ENCODE data around the gene ERAL1.

The ERAL1 gene

GRCh38 chr17:28812091-28812747 lies 42.6 kb upstream of the ERAL1 start:
- H3K27ac ChIP-seq (ENCODE audit: poor library complexity, severe bottlenecking): peak overlapping the region; percentile 100
- peaks cover 4% of the 10 kb centered on the region for H3K36me3 ChIP-seq (ENCODE audit: low read depth)
- peaks cover 36% of the 10 kb centered on the region for H3K4me1 ChIP-seq (ENCODE audit: insufficient read depth, poor library complexity, severe bottlenecking)
- DNase-seq (ENCODE audit: low spot score) (peak; percentile 98), ATAC-seq (ENCODE audit: low read depth) (peak; percentile 95)
- H3K9me3 ChIP-seq (ENCODE audit: severe bottlenecking): no peaks in the 10 kb centered on the region
- peak overlapping the region; percentile 84 for H3K4me3 ChIP-seq (ENCODE audit: severe bottlenecking)
- no peaks in the 10 kb centered on the region for H3K27me3 ChIP-seq (ENCODE audit: insufficient read depth, poor library complexity, severe bottlenecking)
- TF ChIP-seq, protein P1, sequence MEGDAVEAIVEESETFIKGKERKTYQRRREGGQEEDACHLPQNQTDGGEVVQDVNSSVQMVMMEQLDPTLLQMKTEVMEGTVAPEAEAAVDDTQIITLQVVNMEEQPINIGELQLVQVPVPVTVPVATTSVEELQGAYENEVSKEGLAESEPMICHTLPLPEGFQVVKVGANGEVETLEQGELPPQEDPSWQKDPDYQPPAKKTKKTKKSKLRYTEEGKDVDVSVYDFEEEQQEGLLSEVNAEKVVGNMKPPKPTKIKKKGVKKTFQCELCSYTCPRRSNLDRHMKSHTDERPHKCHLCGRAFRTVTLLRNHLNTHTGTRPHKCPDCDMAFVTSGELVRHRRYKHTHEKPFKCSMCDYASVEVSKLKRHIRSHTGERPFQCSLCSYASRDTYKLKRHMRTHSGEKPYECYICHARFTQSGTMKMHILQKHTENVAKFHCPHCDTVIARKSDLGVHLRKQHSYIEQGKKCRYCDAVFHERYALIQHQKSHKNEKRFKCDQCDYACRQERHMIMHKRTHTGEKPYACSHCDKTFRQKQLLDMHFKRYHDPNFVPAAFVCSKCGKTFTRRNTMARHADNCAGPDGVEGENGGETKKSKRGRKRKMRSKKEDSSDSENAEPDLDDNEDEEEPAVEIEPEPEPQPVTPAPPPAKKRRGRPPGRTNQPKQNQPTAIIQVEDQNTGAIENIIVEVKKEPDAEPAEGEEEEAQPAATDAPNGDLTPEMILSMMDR (IDR thresholded peaks at IDR 0.05; ENCODE audit: poor library complexity, severe bottlenecking): no peak

DNA sequence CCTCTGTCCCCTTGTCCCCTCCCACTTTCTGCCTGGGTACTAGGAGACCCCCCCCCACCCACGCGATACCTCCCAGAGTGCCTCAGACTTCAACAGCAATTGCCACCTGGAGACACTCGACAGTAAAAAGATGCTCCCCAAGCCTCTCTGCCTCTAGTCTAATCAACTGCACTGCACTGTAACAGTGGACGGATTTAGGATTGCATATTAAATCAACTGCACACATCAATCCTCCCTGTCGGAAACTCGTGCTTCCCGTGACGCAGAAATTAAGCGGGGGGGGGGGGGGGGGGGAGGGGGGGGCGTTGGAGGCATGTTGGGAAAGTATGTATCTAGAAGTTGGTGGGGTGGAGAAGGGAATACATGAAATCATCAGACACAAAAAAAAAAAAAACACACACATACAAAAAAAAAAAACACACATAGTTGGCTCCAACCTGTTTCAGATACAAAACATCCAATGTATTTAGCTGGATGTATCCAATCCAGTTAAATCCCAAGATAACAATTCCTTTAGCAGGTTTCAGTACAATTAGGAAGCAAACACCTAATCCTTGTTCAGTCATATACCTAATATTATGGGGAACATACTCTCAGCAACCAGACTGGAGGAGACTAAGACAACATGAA lies 42.0 kb upstream of the ERAL1 start:
- Histone ChIP-seq H3K27ac (ENCODE audit: poor library complexity, severe bottlenecking) (peak overlapping the region; percentile 100), H3K9me3 (ENCODE audit: severe bottlenecking) (no peaks in the 10 kb centered on the region), H3K27me3 (ENCODE audit: insufficient read depth, poor library complexity, severe bottlenecking) (no peaks in the 10 kb centered on the region), H3K4me3 (ENCODE audit: severe bottlenecking) (peak overlapping the region; percentile 84), H3K36me3 (ENCODE audit: low read depth) (no peaks in the 10 kb centered on the region), H3K4me1 (ENCODE audit: insufficient read depth, poor library complexity, severe bottlenecking) (peaks cover 29% of the 10 kb centered on the region)
- DNase-seq (ENCODE audit: low spot score) (no peak), ATAC-seq (ENCODE audit: low read depth) (peak; percentile 19)
- TF ChIP-seq, protein P1 (IDR thresholded peaks at IDR 0.05; ENCODE audit: poor library complexity, severe bottlenecking): no peak

GRCh38 chr17:28816540-28816939 lies 38.3 kb upstream of the ERAL1 start:
- no peak for DNase-seq (ENCODE audit: low spot score)
- ATAC-seq (ENCODE audit: low read depth): no peak

GRCh38 chr17:28818819-28819221 lies 36.0 kb upstream of the ERAL1 start:
- Histone ChIP-seq H3K27ac (ENCODE audit: poor library complexity, severe bottlenecking) (no peak overlapping the region), H3K4me1 (ENCODE audit: insufficient read depth, poor library complexity, severe bottlenecking) (peaks cover 4% of the 10 kb centered on the region), H3K9me3 (ENCODE audit: severe bottlenecking) (no peaks in the 10 kb centered on the region), H3K36me3 (ENCODE audit: low read depth) (no peaks in the 10 kb centered on the region; the same call in 1 of the 2 replicates), H3K27me3 (ENCODE audit: insufficient read depth, poor library complexity, severe bottlenecking) (no peaks in the 10 kb centered on the region), H3K4me3 (ENCODE audit: severe bottlenecking) (no peak overlapping the region)
- no peak for ATAC-seq (ENCODE audit: low read depth)
- TF ChIP-seq, protein P1 (IDR thresholded peaks at IDR 0.05; ENCODE audit: poor library complexity, severe bottlenecking): no peak
- no peak for DNase-seq (ENCODE audit: low spot score)

More at GRCh38 chr17:28816540-28816939, 38.3 kb upstream of the ERAL1 start:
- no peaks in the 10 kb centered on the region for H3K27me3 ChIP-seq (ENCODE audit: insufficient read depth, poor library complexity, severe bottlenecking)
- H3K4me1 ChIP-seq (ENCODE audit: insufficient read depth, poor library complexity, severe bottlenecking): peaks cover 4% of the 10 kb centered on the region
- H3K4me3 ChIP-seq (ENCODE audit: severe bottlenecking): no peak overlapping the region
- no peaks in the 10 kb centered on the region; the same call in 1 of the 2 replicates for H3K36me3 ChIP-seq (ENCODE audit: low read depth)
- no peaks in the 10 kb centered on the region for H3K9me3 ChIP-seq (ENCODE audit: severe bottlenecking)
- TF ChIP-seq, protein P1 (IDR thresholded peaks at IDR 0.05; ENCODE audit: poor library complexity, severe bottlenecking): no peak
- no peak overlapping the region for H3K27ac ChIP-seq (ENCODE audit: poor library complexity, severe bottlenecking)

GRCh38 chr17:28819582-28819981 lies 35.2 kb upstream of the ERAL1 start:
- H3K4me3 ChIP-seq (ENCODE audit: severe bottlenecking): no peak overlapping the region
- H3K9me3 ChIP-seq (ENCODE audit: severe bottlenecking): no peaks in the 10 kb centered on the region
- peaks cover 4% of the 10 kb centered on the region for H3K4me1 ChIP-seq (ENCODE audit: insufficient read depth, poor library complexity, severe bottlenecking)
- ATAC-seq (ENCODE audit: low read depth) (no peak), DNase-seq (ENCODE audit: low spot score) (no peak)
- H3K27me3 ChIP-seq (ENCODE audit: insufficient read depth, poor library complexity, severe bottlenecking): no peaks in the 10 kb centered on the region
- H3K27ac ChIP-seq (ENCODE audit: poor library complexity, severe bottlenecking): no peak overlapping the region
- TF ChIP-seq, protein P1 (IDR thresholded peaks at IDR 0.05; ENCODE audit: poor library complexity, severe bottlenecking): no peak
- H3K36me3 ChIP-seq (ENCODE audit: low read depth): no peaks in the 10 kb centered on the region; the same call in 1 of the 2 replicates
